Tibial nerve (tissue), 4 donors: ENCODE data around the gene EYS. TPM values are rescaled to one million over a fixed set of nuclear protein-coding genes. Genes with fewer than 3 reads are reported as not detected.

Source experiments
- DNase-seq, 2 donors: peaks; one replicate each; pipeline ENCODE4 v3.0.0-alpha.2; 2019; ENCODE audit warnings: low spot score in 2 of 2
- H3K27ac ChIP-seq, 4 donors: fragments of 200-600 bp; sonication (generic) in 3 of 4; one replicate each; pipeline ENCODE4 v1.5.1; 2017 to 2019; ENCODE audit warnings: mild to moderate bottlenecking in 1 of 4
- H3K27me3 ChIP-seq, 2 donors: fragments of 200-600 bp; sonication (generic) in 1 of 2; one replicate each; pipeline versions ENCODE4 v1.5.1 to v1.6.0; 2017 to 2019
- H3K36me3 ChIP-seq, 3 donors: fragments of 200-600 bp; sonication (generic); one replicate each; pipeline ENCODE4 v1.5.1; 2018 to 2019
- H3K4me1 ChIP-seq, 4 donors: fragments of 200-600 bp; sonication (generic) in 3 of 4; one replicate each; pipeline ENCODE4 v1.5.1; 2017 to 2019
- H3K4me3 ChIP-seq, 4 donors: fragments of 200-600 bp; sonication (generic) in 3 of 4; one replicate each; pipeline ENCODE4 v1.5.1; 2017 to 2019; ENCODE audit warnings: mild to moderate bottlenecking in 1 of 4, moderate library complexity in 1 of 4
- H3K9me3 ChIP-seq, 4 donors: fragments of 200-600 bp; sonication (generic) in 3 of 4; one replicate each; pipeline ENCODE4 v1.5.1; 2017 to 2019
- CTCF ChIP-seq, 5 experiments: fragments of 200-600 bp in 3 of 5; fragments of 450-650 bp in 2 of 5; sonication (generic) in 3 of 5; IDR thresholded peaks; one replicate each; pipeline ENCODE4 v1.5.1; 2016 to 2019; ENCODE audit warnings: antibody characterized with exemption in 5 of 5, mild to moderate bottlenecking in 3 of 5, moderate library complexity in 2 of 5
- EP300 ChIP-seq, 2 donors: sonication (generic); formaldehyde crosslinking; IDR thresholded peaks; one replicate each; pipeline ENCODE4 v1.6.1; 2017; ENCODE audit warnings: antibody characterized with exemption in 2 of 2, mild to moderate bottlenecking in 1 of 2
- POLR2A ChIP-seq, 2 donors: fragments of 450-650 bp; IDR thresholded peaks; one replicate each; pipeline ENCODE4 v1.6.1; 2017; ENCODE audit warnings: antibody characterized with exemption in 2 of 2, mild to moderate bottlenecking in 2 of 2, moderate library complexity in 2 of 2
- WGBS, 2 donors: methylation state at CpG; one replicate each; pipeline ENCODE4 v1.1.5; 2018; 5-methylcytosine and 5-hydroxymethylcytosine counted together
- total RNA-seq, 4 donors: library from RNA; depleted of rRNA; stranded (reverse); fragments of >200 nt; gene quantifications; one replicate each; pipeline ENCODE4 v1.1.0, GENCODE V29; 2016

EYS gene
- total RNA-seq, 4 donors from 2014 or later = under 0.01 to 4.5 (median 0.39) TPM; not detected in 1

DNA sequence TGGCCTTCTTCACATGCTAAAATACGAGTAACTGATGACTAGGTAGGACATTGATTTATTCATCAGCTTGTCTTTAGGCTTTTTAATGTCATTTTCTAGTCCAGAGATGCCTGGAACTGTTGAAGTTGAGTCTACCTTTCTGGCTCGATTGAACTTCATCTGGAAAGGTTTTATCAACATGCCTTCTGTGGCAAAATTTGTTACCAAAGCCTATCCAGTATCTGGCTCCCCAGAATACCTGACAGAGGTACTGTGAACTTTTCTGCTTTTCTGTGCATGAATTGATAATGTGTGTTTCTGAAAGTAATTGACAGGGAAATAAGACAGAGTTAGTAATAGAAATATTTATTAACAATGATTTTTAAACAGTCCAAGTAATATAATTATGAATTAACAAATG, 2000.4 kb downstream of the EYS start:
- Histone ChIP-seq H3K4me1 (peaks cover 0 to 10% (median 0%) of the 10 kb centered on the region in 4 donors), H3K36me3 (peaks cover 0 to 91% (median 3%) of the 10 kb centered on the region in 3 donors), H3K27ac (no peak overlapping the region), H3K27me3 (no peaks in the 10 kb centered on the region), H3K4me3 (no peak overlapping the region), H3K9me3 (no peaks in the 10 kb centered on the region)
- DNase-seq = no peak
- no peak for TF ChIP-seq POLR2A (IDR thresholded peaks at IDR 0.05)
- TF ChIP-seq EP300 (IDR thresholded peaks at IDR 0.05) = no peak
- no peak for TF ChIP-seq CTCF (IDR thresholded peaks at IDR 0.05)
- 76 to 86% methylated on average over 2 of the region's 2 CpGs for WGBS, 2 donors

DNA sequence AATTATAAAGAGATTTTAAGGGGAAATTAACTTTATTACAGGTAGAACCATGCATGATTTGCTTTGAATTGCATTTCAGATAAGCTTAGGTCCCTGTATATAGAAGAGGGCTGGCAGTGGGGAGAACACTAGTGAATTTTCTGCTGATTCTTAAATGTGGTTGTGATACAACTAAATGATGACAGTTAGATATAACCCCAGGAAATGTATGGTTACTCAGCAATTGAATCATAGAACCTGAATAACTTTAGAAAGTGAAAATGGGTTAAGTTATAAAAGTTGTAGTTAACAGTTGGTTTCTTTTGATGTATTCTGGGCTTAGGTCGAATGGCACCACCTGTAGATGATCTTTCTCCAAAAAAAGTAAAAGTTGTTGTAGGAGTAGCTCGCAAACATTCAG, 2001.3 kb downstream of the EYS start:
- TF ChIP-seq POLR2A (IDR thresholded peaks at IDR 0.05) (no peak), CTCF (IDR thresholded peaks at IDR 0.05) (no peak), EP300 (IDR thresholded peaks at IDR 0.05) (no peak)
- DNase-seq = no peak
- Histone ChIP-seq H3K36me3 (peaks cover 2 to 91% (median 3%) of the 10 kb centered on the region in 3 donors), H3K9me3 (no peaks in the 10 kb centered on the region), H3K27me3 (no peaks in the 10 kb centered on the region), H3K4me3 (no peak overlapping the region), H3K27ac (no peak overlapping the region), H3K4me1 (peaks cover 0 to 10% (median 0%) of the 10 kb centered on the region in 4 donors)
- 77 to 82% methylated on average over 2 of the region's 2 CpGs for WGBS, 2 donors

DNA sequence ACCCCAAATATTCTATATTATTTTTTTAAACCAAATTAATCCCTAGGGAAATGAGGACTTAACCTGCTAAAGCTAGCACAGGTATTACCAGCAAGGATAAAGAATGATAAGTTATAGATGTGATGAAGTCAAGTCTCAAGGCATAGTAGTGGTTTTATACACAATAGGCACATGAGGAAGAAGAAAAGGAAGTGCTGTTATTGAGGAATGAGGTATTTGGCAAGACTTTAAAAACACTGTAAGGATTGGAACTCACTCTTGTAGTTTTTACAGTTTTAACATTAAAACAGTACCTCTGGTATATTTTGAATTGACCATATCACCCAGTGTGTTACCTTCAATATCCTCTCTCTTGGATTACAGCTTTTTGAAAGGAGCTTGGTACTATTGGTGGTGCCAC, 2016.8 kb downstream of the EYS start:
- no peaks in the 10 kb centered on the region for H3K27me3 ChIP-seq

GRCh38 chr6:63689421-63689820, 2017.6 kb downstream of the EYS start:
- H3K36me3 ChIP-seq = peaks cover 0 to 20% (median 0%) of the 10 kb centered on the region in 3 donors
- H3K4me1 ChIP-seq = peaks cover 0 to 25% (median 3%) of the 10 kb centered on the region in 4 donors
- no peak overlapping the region for H3K27ac ChIP-seq
- no peaks in the 10 kb centered on the region for H3K27me3 ChIP-seq
- WGBS, 2 donors = 58 to 66% methylated on average over 2 of the region's 2 CpGs
- H3K9me3 ChIP-seq = no peaks in the 10 kb centered on the region
- DNase-seq = no peak
- H3K4me3 ChIP-seq = no peak overlapping the region
- TF ChIP-seq CTCF (IDR thresholded peaks at IDR 0.05) (no peak), EP300 (IDR thresholded peaks at IDR 0.05) (no peak), POLR2A (IDR thresholded peaks at IDR 0.05) (no peak)

More for the DNA sequence above, 2016.8 kb downstream of the EYS start:
- TF ChIP-seq POLR2A (IDR thresholded peaks at IDR 0.05) = no peak
- no peak for TF ChIP-seq EP300 (IDR thresholded peaks at IDR 0.05)
- TF ChIP-seq CTCF (IDR thresholded peaks at IDR 0.05) = no peak
- DNase-seq = no peak
- H3K4me3 ChIP-seq = no peak overlapping the region
- H3K27ac ChIP-seq = no peak overlapping the region
- H3K4me1 ChIP-seq = peaks cover 0 to 25% (median 3%) of the 10 kb centered on the region in 4 donors
- peaks cover 0 to 16% (median 0%) of the 10 kb centered on the region in 3 donors for H3K36me3 ChIP-seq
- H3K9me3 ChIP-seq = no peaks in the 10 kb centered on the region

DNA sequence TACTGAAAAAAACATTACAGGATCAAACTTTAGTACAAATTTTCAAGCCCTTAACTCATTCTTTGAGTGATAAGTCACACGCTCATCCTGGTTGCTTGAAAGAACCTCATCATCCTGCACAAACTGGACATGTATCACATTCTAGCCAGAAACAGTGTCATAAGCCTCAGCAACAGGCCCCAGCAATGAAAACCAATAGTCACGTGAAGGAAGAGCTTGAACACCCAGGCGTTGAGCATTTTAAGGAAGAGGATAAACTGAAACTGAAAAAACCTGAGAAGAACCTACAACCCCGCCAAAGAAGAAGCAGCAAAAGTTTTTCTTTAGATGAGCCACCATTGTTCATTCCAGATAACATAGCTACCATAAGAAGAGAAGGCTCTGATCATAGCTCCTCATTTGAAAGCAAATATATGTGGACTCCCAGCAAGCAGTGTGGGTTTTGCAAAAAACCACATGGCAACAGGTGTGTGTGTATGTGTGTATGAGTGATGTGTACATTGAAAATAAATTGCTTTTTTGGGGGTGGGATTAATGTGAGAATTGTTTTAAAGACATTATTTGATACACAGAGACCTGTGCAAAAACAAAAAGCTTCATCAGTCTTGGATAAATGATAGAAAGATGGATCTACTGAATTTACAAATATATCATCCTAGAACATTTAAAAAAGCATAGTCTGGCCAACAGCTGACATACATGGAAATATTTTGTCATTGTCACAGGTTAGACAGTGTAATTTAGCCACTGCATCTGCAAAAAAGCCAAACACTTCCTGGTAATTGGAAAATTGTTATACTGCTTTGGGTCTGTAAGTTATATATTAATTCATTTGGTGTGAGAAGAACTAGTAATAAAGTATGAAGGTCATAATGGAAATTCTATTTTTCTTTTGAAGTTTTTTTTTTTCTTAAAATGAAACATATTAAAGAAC, 2021.3 kb downstream of the EYS start:
- Histone ChIP-seq H3K36me3 (peaks cover 0 to 28% (median 0%) of the 10 kb centered on the region in 3 donors), H3K27ac (no peak overlapping the region), H3K4me3 (no peak overlapping the region), H3K9me3 (no peaks in the 10 kb centered on the region), H3K27me3 (no peaks in the 10 kb centered on the region), H3K4me1 (peaks cover 0 to 49% (median 3%) of the 10 kb centered on the region in 4 donors)
- 81 to 82% methylated on average over 4 of the region's 4 CpGs for WGBS, 2 donors
- no peak for DNase-seq
- no peak for TF ChIP-seq POLR2A (IDR thresholded peaks at IDR 0.05)
- no peak for TF ChIP-seq CTCF (IDR thresholded peaks at IDR 0.05)
- no peak for TF ChIP-seq EP300 (IDR thresholded peaks at IDR 0.05)
